IMR-90 (cell line): ENCODE results near the gene PRKN. TPM values are rescaled to one million over a fixed set of nuclear protein-coding genes. Genes with fewer than 3 reads are reported as not detected.

Source experiments
- ATAC-seq: fragments of 200-7000 bp; cut with Tn5 transposase; 2 replicates; pipeline ENCODE4 v1.9.1; 2020; ENCODE audit warnings: low read depth, mild to moderate bottlenecking, moderate library complexity
- BruUV-seq: library from RNA; stranded (reverse); fragments of 400-500 nt; replicated peaks from 2 replicates; lab custom pipeline; 2021; lab: Mats Ljungman, UMichigan
- CTCF ChIA-PET: fragments of 300-600 bp; formaldehyde crosslinking; extraction: SDS; loops from one replicate; lab custom pipeline; 2021; ENCODE audit warnings: antibody characterized with exemption; lab: Yijun Ruan, JAX
- POLR2A ChIA-PET: fragments of 300-600 bp; sonication (Branson Sonifier 250); formaldehyde crosslinking; loops from one replicate; lab custom pipeline; 2022; ENCODE audit warnings: antibody characterized with exemption; ENCODE audit not compliant: unreplicated experiment; lab: Charles Lee
- DNase-seq: peaks from one replicate; pipeline ENCODE4 v3.0.0; 2013
- H2AFZ ChIP-seq: replicated peaks from 2 replicates; pipeline ENCODE3; 2013; ENCODE audit warnings: low read length, mild to moderate bottlenecking; ENCODE audit not compliant: poor library complexity
- H2AK5ac ChIP-seq: 2 replicates; pipeline ENCODE4 v1.6.1; 2013; ENCODE audit warnings: low read depth, low read length, inconsistent platforms
- H2AK9ac ChIP-seq: replicated peaks from 2 replicates; pipeline ENCODE3; 2013; ENCODE audit warnings: mild to moderate bottlenecking, low read depth, low read length, moderate library complexity; ENCODE audit not compliant: poor library complexity
- H2BK120ac ChIP-seq: 2 replicates; pipeline ENCODE4 v1.6.1; 2013; ENCODE audit warnings: low read depth, low read length, inconsistent platforms
- H2BK15ac ChIP-seq: 3 replicates; pipeline ENCODE4 v1.6.1; 2013; ENCODE audit warnings: low read depth, low read length, inconsistent platforms
- H2BK20ac ChIP-seq: 2 replicates; pipeline ENCODE4 v1.6.1; 2013; ENCODE audit warnings: low read depth, mild to moderate bottlenecking, inconsistent platforms, low read length, moderate library complexity
- H2BK5ac ChIP-seq: 2 replicates; pipeline ENCODE4 v1.6.1; 2013; ENCODE audit warnings: mild to moderate bottlenecking, low read depth, low read length, inconsistent platforms; ENCODE audit not compliant: poor library complexity, severe bottlenecking
- H3K14ac ChIP-seq: replicated peaks from 2 replicates; pipeline ENCODE4 v1.6.1; 2013; ENCODE audit warnings: low read depth, low read length, inconsistent platforms
- H3K18ac ChIP-seq: 2 replicates; pipeline ENCODE4 v1.6.1; 2013; ENCODE audit warnings: low read depth, low read length, control low read depth
- H3K23ac ChIP-seq: 2 replicates; pipeline ENCODE4 v1.6.1; 2013; ENCODE audit warnings: low read depth, low read length, inconsistent platforms
- H3K27ac ChIP-seq: 2 replicates; pipeline ENCODE4 v1.5.1; 2013; ENCODE audit warnings: mild to moderate bottlenecking, control low read depth, low read length; ENCODE audit not compliant: insufficient read depth
- H3K27me3 ChIP-seq: 2 replicates; pipeline ENCODE4 v1.6.1; 2013; ENCODE audit warnings: low read length; ENCODE audit not compliant: control insufficient read depth, insufficient read depth
- H3K36me3 ChIP-seq: 2 replicates; pipeline ENCODE4 v1.6.1; 2013; ENCODE audit warnings: low read length, mixed read lengths; ENCODE audit not compliant: control insufficient read depth, insufficient read depth
- H3K4ac ChIP-seq: 2 replicates; pipeline ENCODE4 v1.6.1; 2013; ENCODE audit warnings: low read depth, low read length, inconsistent platforms
- H3K4me1 ChIP-seq: 2 replicates; pipeline ENCODE4 v1.6.1; 2013; ENCODE audit warnings: low read length, mixed read lengths; ENCODE audit not compliant: control insufficient read depth, insufficient read depth
- H3K4me2 ChIP-seq: 2 replicates; pipeline ENCODE4 v1.6.1; 2013; ENCODE audit warnings: low read depth, mild to moderate bottlenecking, control low read depth, low read length, moderate library complexity
- H3K4me3 ChIP-seq: 2 replicates; pipeline ENCODE4 v1.5.1; 2013; ENCODE audit warnings: low read depth, mild to moderate bottlenecking, control low read depth, low read length, moderate library complexity; ENCODE audit not compliant: insufficient read depth
- H3K56ac ChIP-seq: 2 replicates; pipeline ENCODE4 v1.6.1; 2013; ENCODE audit warnings: low read length, inconsistent platforms; ENCODE audit not compliant: insufficient read depth; ENCODE audit errors: extremely low read depth
- H3K79me1 ChIP-seq, 2 experiments: 2 replicates each; pipeline ENCODE4 v1.6.1; 2013; ENCODE audit warnings: low read length in 2 of 2, inconsistent platforms in 1 of 2, low read depth in 1 of 2
- H3K9ac ChIP-seq: 2 replicates; pipeline ENCODE4 v1.6.1; 2013; ENCODE audit warnings: low read depth, low read length, control low read depth
- H3K9me1 ChIP-seq: 2 replicates; pipeline ENCODE4 v1.6.1; 2013; ENCODE audit warnings: low read length, inconsistent platforms; ENCODE audit not compliant: insufficient read depth
- H3K9me3 ChIP-seq: 2 replicates; pipeline ENCODE4 v1.6.1; 2013; ENCODE audit warnings: low read length; ENCODE audit not compliant: control insufficient read depth, insufficient read depth
- H4K20me1 ChIP-seq: 2 replicates; pipeline ENCODE4 v1.6.1; 2013; ENCODE audit warnings: low read length, inconsistent platforms; ENCODE audit not compliant: insufficient read depth
- H4K5ac ChIP-seq: 2 replicates; pipeline ENCODE4 v1.6.1; 2013; ENCODE audit warnings: mild to moderate bottlenecking, low read depth, low read length, control low read depth
- H4K8ac ChIP-seq, 2 experiments: 2 replicates each; pipeline ENCODE4 v1.6.1; 2013; ENCODE audit warnings: low read depth in 2 of 2, low read length in 2 of 2, control low read depth in 1 of 2, inconsistent platforms in 1 of 2
- H4K91ac ChIP-seq: 2 replicates; pipeline ENCODE4 v1.6.1; 2013; ENCODE audit warnings: low read depth, low read length, inconsistent platforms; ENCODE audit not compliant: insufficient read depth
- POLR2A ChIP-seq: IDR thresholded peaks from 2 replicates; pipeline ENCODE4 v1.6.1; 2012; ENCODE audit warnings: mild to moderate bottlenecking, low read depth, low read length
- RAD21 ChIP-seq: IDR thresholded peaks from 2 replicates; pipeline ENCODE4 v1.6.1; 2012; ENCODE audit warnings: low read length, improper control_type of control experiment
- whole genome bisulfite sequencing, 2 experiments: methylation state at CpG; one replicate each; pipeline versions ENCODE4 v1.1.5 to v1.1.7; 2013; ENCODE audit warnings: missing lambda C conversion rate in 2 of 2; ENCODE audit not compliant: insufficient read length in 1 of 2; ENCODE audit errors: extremely low coverage in 2 of 2; 5-methylcytosine and 5-hydroxymethylcytosine counted together
- dilution Hi-C: fragments of 300-500 bp; cut with HindIII; formaldehyde crosslinking; loops from one replicate; pipeline ENCODE4 v1.14.3; 2018; ENCODE audit warnings: low sequenced_read_pairs; ENCODE audit not compliant: unreplicated experiment
- in situ Hi-C: fragments of 300-500 bp; cut with MboI; formaldehyde crosslinking; loops from 3 replicates; pipeline ENCODE4 v1.14.3; 2019; ENCODE audit warnings: low sequenced_read_pairs, inconsistent platforms, mixed read lengths
- intact Hi-C: fragments of 100-400 bp; cut with micrococcal nuclease; formaldehyde crosslinking; loops from 2 replicates; pipeline ENCODE4 v1.10.0; 2022
- polyA plus RNA-seq, 3 experiments: library from polyadenylated mRNA; depleted of rRNA; stranded (reverse); fragments of >200 nt; gene quantifications; 2 replicates each; pipeline ENCODE4 v1.2.3, GENCODE V29; 2012; ENCODE audit warnings: low replicate concordance in 1 of 3
- total RNA-seq: library from RNA; depleted of rRNA; stranded (reverse); fragments of >200 nt; gene quantifications from 2 replicates; pipeline ENCODE4 v1.2.3, GENCODE V29; 2012

Gene PRKN
- total and polyA plus RNA-seq, 2 of the 4 experiments (the other 2 are of a cell fraction): 0.15 to 0.18 TPM

DNA sequence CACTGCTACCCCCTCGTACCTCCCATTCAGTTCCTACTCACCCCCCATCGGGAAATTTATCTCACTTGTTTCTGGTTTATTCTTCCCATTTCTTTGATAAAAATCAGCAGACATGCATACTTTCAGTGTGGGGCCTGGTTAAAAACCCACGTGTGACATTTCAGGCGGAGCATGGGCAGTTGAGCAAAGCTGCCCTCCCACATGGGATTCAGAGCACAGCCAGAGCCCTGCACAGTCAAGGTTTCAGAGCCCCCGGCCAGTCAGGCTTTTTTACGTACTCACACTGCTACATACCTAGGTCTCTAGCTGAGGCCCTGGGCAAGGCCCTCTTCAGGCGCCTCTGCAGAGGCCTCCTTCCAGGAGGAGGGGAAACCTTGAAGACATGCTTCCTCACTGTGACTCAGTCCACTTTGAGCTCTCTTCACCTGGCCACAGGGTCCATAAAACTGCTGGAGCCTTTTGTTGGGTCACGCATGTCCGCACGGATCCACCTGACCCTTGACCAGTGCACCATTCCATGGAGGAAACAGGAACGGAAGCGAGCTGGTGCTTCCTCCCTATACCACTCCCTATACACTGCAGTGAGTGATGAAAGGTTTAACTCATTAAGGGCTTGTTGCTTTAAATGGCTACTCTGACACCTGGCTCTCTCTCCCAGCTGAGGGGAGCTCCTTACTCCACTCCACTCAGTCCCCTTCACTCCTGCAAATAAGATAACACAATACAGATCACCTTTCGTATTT lies 713.3 kb downstream of the PRKN start:
- 73% methylated on average over 2 of the region's 13 CpGs; no CpG with 5 or more reads in 1 of the 2 experiments for WGBS, 2 experiments
- no peak overlapping the region for H3K23ac ChIP-seq
- no peak overlapping the region for H3K56ac ChIP-seq
- no TSS peak for BruUV-seq
- no peak overlapping the region for H2BK20ac ChIP-seq
- no peak overlapping the region for H3K4ac ChIP-seq
- no peak overlapping the region for H3K27ac ChIP-seq
- intact Hi-C loops: no loop called here
- H4K91ac ChIP-seq: no peak overlapping the region
- H3K4me2 ChIP-seq: no peak overlapping the region
- no peaks in the 10 kb centered on the region for H3K9me1 ChIP-seq
- POLR2A ChIA-PET: no interaction called here
- H2AK5ac ChIP-seq: no peak overlapping the region
- no peak overlapping the region for H2BK120ac ChIP-seq
- no peak overlapping the region for H2BK15ac ChIP-seq
- H3K4me3 ChIP-seq: no peak overlapping the region
- no peak overlapping the region for H3K14ac ChIP-seq
- H3K36me3 ChIP-seq: no peaks in the 10 kb centered on the region
- H3K79me1 ChIP-seq: no peaks in the 10 kb centered on the region
- in situ Hi-C loops: no loop called here
- H4K5ac ChIP-seq: no peak overlapping the region
- no peak overlapping the region for H4K8ac ChIP-seq
- dilution Hi-C loops: no loop called here
- H3K9me3 ChIP-seq: peaks cover 12% of the 10 kb centered on the region
- H3K4me1 ChIP-seq: no peaks in the 10 kb centered on the region
- H4K20me1 ChIP-seq: no peaks in the 10 kb centered on the region
- no peak overlapping the region for H3K18ac ChIP-seq
- no peak overlapping the region for H3K9ac ChIP-seq
- no peaks in the 10 kb centered on the region for H3K27me3 ChIP-seq
- ATAC-seq: no peak
- no peak overlapping the region for H2BK5ac ChIP-seq
- no peak for DNase-seq
- TF ChIP-seq POLR2A (no peak), RAD21 (no peak)
- no peak overlapping the region for H2AFZ ChIP-seq
- no peak overlapping the region for H2AK9ac ChIP-seq
- CTCF ChIA-PET: no interaction called here
